ENCODE measurements around the gene RGS5.

The RGS5 gene

GRCh38 chr1:163165119-163165518 is 37.6 kb downstream of the RGS5 start:
- ATAC-seq: no peak
- TF ChIP-seq PATZ1 (CRISPR knock-in tag; IDR thresholded peaks at IDR 0.05; ENCODE audit: borderline replicate concordance) (no peak), ZNF565 (CRISPR knock-in tag; conservative IDR thresholded peaks at IDR 0.05; ENCODE audit: low read depth) (no peak), CSRNP3 (CRISPR knock-in tag; IDR thresholded peaks at IDR 0.05) (no peak), ARNTL (CRISPR knock-in tag; IDR thresholded peaks at IDR 0.05; ENCODE audit: borderline replicate concordance, low read depth) (no peak), SNAI2 (CRISPR knock-in tag; IDR thresholded peaks at IDR 0.05) (no peak), ESRRG (CRISPR knock-in tag; IDR thresholded peaks at IDR 0.05) (no peak), TOX (CRISPR knock-in tag; IDR thresholded peaks at IDR 0.05; ENCODE audit: borderline replicate concordance) (no peak), POU6F1 (CRISPR knock-in tag; IDR thresholded peaks at IDR 0.05; ENCODE audit: borderline replicate concordance, low read depth) (no peak), ZFP30 (CRISPR knock-in tag; IDR thresholded peaks at IDR 0.05) (no peak), RARB (CRISPR knock-in tag; IDR thresholded peaks at IDR 0.05) (no peak), ZFP3 (CRISPR knock-in tag; IDR thresholded peaks at IDR 0.05) (no peak), GLIS3 (CRISPR knock-in tag; IDR thresholded peaks at IDR 0.05) (no peak), CSDC2 (CRISPR knock-in tag; IDR thresholded peaks at IDR 0.05) (no peak), PPARA (CRISPR knock-in tag; IDR thresholded peaks at IDR 0.05; ENCODE audit: borderline replicate concordance) (no peak), ZNF70 (CRISPR knock-in tag; IDR thresholded peaks at IDR 0.05) (no peak), TCF4 (CRISPR knock-in tag; IDR thresholded peaks at IDR 0.05; ENCODE audit: borderline replicate concordance) (no peak), BACH2 (CRISPR knock-in tag; IDR thresholded peaks at IDR 0.05; ENCODE audit: borderline replicate concordance) (no peak), ZNF8 (CRISPR knock-in tag; IDR thresholded peaks at IDR 0.05) (no peak), CREB5 (CRISPR knock-in tag; IDR thresholded peaks at IDR 0.05; ENCODE audit: low read depth) (no peak)

- no peak for ATAC-seq
- TF ChIP-seq PPARA (CRISPR knock-in tag; IDR thresholded peaks at IDR 0.05; ENCODE audit: borderline replicate concordance) (no peak), ESRRG (CRISPR knock-in tag; IDR thresholded peaks at IDR 0.05) (no peak), TSHZ2 (CRISPR knock-in tag; IDR thresholded peaks at IDR 0.05) (peak; percentile 69), ZNF70 (CRISPR knock-in tag; IDR thresholded peaks at IDR 0.05) (no peak), GLIS3 (CRISPR knock-in tag; IDR thresholded peaks at IDR 0.05) (0 out of 2 replicates have a peak, but pooled peaks have one; percentile 51), SNAI2 (CRISPR knock-in tag; IDR thresholded peaks at IDR 0.05) (no peak), BACH2 (CRISPR knock-in tag; IDR thresholded peaks at IDR 0.05; ENCODE audit: borderline replicate concordance) (no peak), TCF4 (CRISPR knock-in tag; IDR thresholded peaks at IDR 0.05; ENCODE audit: borderline replicate concordance) (peak; percentile 40), CREB5 (CRISPR knock-in tag; IDR thresholded peaks at IDR 0.05; ENCODE audit: low read depth) (peak; percentile 38; the same call in 1 of the 2 replicates), ISL1 (CRISPR knock-in tag; IDR thresholded peaks at IDR 0.05) (peak; percentile 42), ZNF565 (CRISPR knock-in tag; conservative IDR thresholded peaks at IDR 0.05; ENCODE audit: low read depth) (no peak), ZNF8 (CRISPR knock-in tag; IDR thresholded peaks at IDR 0.05) (no peak), ZFP30 (CRISPR knock-in tag; IDR thresholded peaks at IDR 0.05) (no peak), ZC3H10 (CRISPR knock-in tag; IDR thresholded peaks at IDR 0.05) (no peak)
Measured at GRCh38 chr1:163163881-163164582, 38.7 kb downstream of the RGS5 start.

Data from SK-N-SH treated with all-trans-retinoic acid at 6 μM for 48 hours (cell line).